Left ventricle myocardium inferior (tissue), 1 donor: ENCODE data around the gene FAM241A. TPM values are rescaled to one million over a fixed set of nuclear protein-coding genes. Genes with fewer than 3 reads are reported as not detected.
"Not testable (repeated sequence)": the region's sequence is repeated elsewhere in the genome, so short reads cannot be mapped to it uniquely, and the experiment has no call there.

Source experiments
- DNase-seq: peaks from one replicate; pipeline ENCODE4 v3.0.0-alpha.2; 2020
- H3K27ac ChIP-seq: fragments of 200-600 bp; replicated peaks from 2 replicates; pipeline ENCODE4 v1.8.0; 2021
- H3K27me3 ChIP-seq: fragments of 200-600 bp; 2 replicates; pipeline ENCODE4 v1.8.0; 2021; ENCODE audit warnings: low read depth
- H3K36me3 ChIP-seq: fragments of 200-600 bp; 2 replicates; pipeline ENCODE4 v1.8.0; 2021
- H3K4me1 ChIP-seq: fragments of 200-600 bp; 2 replicates; pipeline ENCODE4 v1.8.0; 2021
- H3K4me3 ChIP-seq: fragments of 200-600 bp; 2 replicates; pipeline ENCODE4 v1.8.0; 2021; ENCODE audit warnings: mild to moderate bottlenecking, moderate library complexity
- H3K9me3 ChIP-seq: fragments of 200-600 bp; replicated peaks from 2 replicates; pipeline ENCODE4 v1.8.0; 2021
- CTCF ChIP-seq: fragments of 200-600 bp; IDR thresholded peaks from 2 replicates; pipeline ENCODE4 v1.8.0; 2021; ENCODE audit warnings: antibody characterized with exemption, mild to moderate bottlenecking, borderline replicate concordance
- intact Hi-C: fragments of 100-400 bp; cut with micrococcal nuclease; formaldehyde crosslinking; loops from one replicate; pipeline ENCODE4 v1.11.0; 2022
- total RNA-seq: library from RNA; stranded (reverse); fragmentation: NEBNext Ultra II Directional; extraction: Animal tissue kit (Norgen Biotek cat#: 25700); gene quantifications from one replicate; pipeline ENCODE4 v1.2.1, GENCODE V29; 2021
- donor health status: DM: no; HTN: yes; CAD: no; lungs with severe emphysema.

The FAM241A gene
- total RNA-seq, 1 donor from 2014 or later = 7.6 TPM

DNA sequence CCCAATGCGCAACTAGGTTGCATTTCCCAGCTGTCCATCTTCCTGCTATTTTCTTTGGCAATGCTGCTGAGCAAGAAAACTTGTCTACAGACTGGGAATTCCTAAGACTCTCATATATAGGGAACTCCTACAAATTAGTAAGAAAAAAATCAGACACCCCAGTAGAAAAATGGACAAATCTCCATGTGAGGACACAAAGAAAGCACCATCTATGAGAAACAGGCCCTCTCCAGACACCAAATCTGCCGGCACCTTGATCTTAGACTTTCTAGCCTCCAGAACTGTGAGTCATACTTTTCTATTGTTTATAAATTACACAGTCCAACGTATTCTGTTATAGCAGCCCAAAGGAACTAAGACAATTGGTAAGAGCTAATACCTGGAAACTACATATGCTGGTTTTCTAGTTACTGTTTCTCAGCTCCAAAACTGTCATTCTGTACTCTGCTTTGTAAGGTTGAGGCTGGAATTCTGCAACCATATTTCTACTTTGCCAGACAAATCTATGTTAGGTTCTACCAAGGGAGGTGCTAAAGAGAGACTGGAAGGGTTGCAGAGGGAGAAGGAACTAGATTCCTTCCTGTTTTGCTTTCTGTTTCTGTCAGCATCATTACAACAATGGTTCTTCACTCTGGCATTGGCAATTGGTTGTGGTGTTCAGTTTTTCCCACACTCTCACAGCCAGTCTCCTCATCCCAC is 35.7 kb upstream of the FAM241A start:
- no peak overlapping the region for H3K4me3 ChIP-seq
- TF ChIP-seq CTCF = no peak
- intact Hi-C loops = no loop called here
- DNase-seq = no peak
- H3K9me3 ChIP-seq = no peaks in the 10 kb centered on the region
- H3K27ac ChIP-seq = peak overlapping the region; percentile 65
- no peaks in the 10 kb centered on the region for H3K36me3 ChIP-seq
- peaks cover 6% of the 10 kb centered on the region for H3K4me1 ChIP-seq
- no peaks in the 10 kb centered on the region for H3K27me3 ChIP-seq

- no peak for TF ChIP-seq CTCF
- Histone ChIP-seq H3K9me3 (no peaks in the 10 kb centered on the region), H3K36me3 (no peaks in the 10 kb centered on the region), H3K4me3 (no peak overlapping the region), H3K27me3 (no peaks in the 10 kb centered on the region), H3K27ac (peak overlapping the region; percentile 65), H3K4me1 (peaks cover 6% of the 10 kb centered on the region)
- no peak for DNase-seq
- intact Hi-C loops = no loop called here
Observed at GRCh38 chr4:112110059-112110425, 35.2 kb upstream of the FAM241A start.

DNA sequence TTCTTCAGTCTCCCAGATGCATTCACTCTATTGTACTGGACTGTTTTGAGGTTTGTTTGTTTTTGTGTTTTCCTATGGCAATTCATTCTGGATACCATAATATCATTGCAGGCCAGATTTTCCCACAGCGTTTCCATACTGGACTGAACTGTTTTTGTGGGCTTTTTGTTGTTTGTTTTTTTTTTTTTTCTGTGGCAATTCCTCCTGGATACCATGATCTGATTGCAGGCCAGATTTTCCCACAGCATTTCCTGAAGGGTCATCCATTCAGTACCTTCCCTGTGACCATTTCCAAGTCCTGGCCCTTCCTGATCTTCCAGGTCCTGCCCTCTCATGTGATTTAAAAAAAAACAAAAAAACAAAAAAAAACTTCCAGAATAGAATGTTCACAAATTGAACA is 33.9 kb upstream of the FAM241A start:
- peaks cover 6% of the 10 kb centered on the region for H3K4me1 ChIP-seq
- no peak overlapping the region for H3K4me3 ChIP-seq
- intact Hi-C loops = no loop called here
- no peak for TF ChIP-seq CTCF
- DNase-seq = no peak
- H3K9me3 ChIP-seq = no peaks in the 10 kb centered on the region
- H3K36me3 ChIP-seq = no peaks in the 10 kb centered on the region
- H3K27me3 ChIP-seq = no peaks in the 10 kb centered on the region
- H3K27ac ChIP-seq = no peak overlapping the region

GRCh38 chr4:112112095-112112494 is 33.2 kb upstream of the FAM241A start:
- H3K9me3 ChIP-seq, H3K4me1 ChIP-seq, H3K4me3 ChIP-seq, DNase-seq, H3K27ac ChIP-seq, intact Hi-C loops, H3K27me3 ChIP-seq, H3K36me3 ChIP-seq: not testable (repeated sequence)

DNA sequence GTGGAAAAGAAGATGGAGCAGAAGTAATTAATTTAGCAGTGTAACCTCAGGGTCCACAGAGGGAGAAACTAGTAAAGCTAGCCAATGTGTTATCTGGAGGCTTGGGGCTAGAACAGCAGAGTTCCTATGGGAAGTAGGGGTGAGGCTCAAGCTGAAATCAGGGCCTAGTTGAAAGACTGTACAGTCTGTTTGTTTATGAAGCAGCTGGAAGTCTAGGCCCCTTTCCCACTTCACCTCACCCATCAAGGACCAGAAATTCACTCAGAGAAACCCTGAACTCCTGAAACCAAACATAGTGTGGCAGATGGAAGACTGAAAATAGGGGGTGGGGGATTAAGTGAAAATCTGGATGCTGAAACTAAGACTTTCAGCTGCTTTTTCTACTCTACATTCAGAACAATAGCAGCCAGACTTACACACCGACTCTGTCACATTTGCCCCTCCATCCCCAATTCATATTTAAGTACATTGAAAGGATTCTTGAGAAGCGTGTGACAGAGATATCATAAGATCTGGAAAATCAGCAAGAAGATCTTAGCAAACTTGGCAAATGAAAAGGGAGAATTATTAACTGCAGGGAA is 32.6 kb upstream of the FAM241A start:
- peaks cover 6% of the 10 kb centered on the region for H3K4me1 ChIP-seq
- H3K27me3 ChIP-seq = no peaks in the 10 kb centered on the region
- H3K36me3 ChIP-seq = no peaks in the 10 kb centered on the region
- H3K27ac ChIP-seq = no peak overlapping the region
- no peaks in the 10 kb centered on the region for H3K9me3 ChIP-seq
- H3K4me3 ChIP-seq = no peak overlapping the region
- intact Hi-C loops = no loop called here
- TF ChIP-seq CTCF = no peak
- DNase-seq = no peak

GRCh38 chr4:112113864-112114263 is 31.4 kb upstream of the FAM241A start:
- no peak for TF ChIP-seq CTCF
- H3K9me3 ChIP-seq = no peaks in the 10 kb centered on the region
- no peak for DNase-seq
- peaks cover 11% of the 10 kb centered on the region for H3K4me1 ChIP-seq
- no peaks in the 10 kb centered on the region for H3K36me3 ChIP-seq
- intact Hi-C loops = no loop called here
- H3K27me3 ChIP-seq = no peaks in the 10 kb centered on the region
- no peak overlapping the region for H3K27ac ChIP-seq
- no peak overlapping the region for H3K4me3 ChIP-seq
